ENCODE results near the gene SHROOM3.

- TF ChIP-seq CTCF (IDR thresholded peaks at IDR 0.05; ENCODE audit: poor library complexity, severe bottlenecking) (no peak), EZH2 (IDR thresholded peaks at IDR 0.05; ENCODE audit: borderline replicate concordance, insufficient read depth, low read length, poor library complexity, severe bottlenecking) (no peak), TAF1 (IDR thresholded peaks at IDR 0.05; ENCODE audit: low read depth) (no peak)
These were observed 257.7 kb downstream of the SHROOM3 start for GRCh38 chr4:76692761-76693160.

Data from neural cell (in vitro differentiated cells).